Measurements from ENCODE around the gene GRIK2. TPM values are rescaled to one million over a fixed set of nuclear protein-coding genes. Genes with fewer than 3 reads are reported as not detected.

Gene GRIK2
- total and polyA plus RNA-seq, 2 donors (not counting 3 experiments of a cell fraction or from before 2014, with no cell fraction given) = not detected

DNA sequence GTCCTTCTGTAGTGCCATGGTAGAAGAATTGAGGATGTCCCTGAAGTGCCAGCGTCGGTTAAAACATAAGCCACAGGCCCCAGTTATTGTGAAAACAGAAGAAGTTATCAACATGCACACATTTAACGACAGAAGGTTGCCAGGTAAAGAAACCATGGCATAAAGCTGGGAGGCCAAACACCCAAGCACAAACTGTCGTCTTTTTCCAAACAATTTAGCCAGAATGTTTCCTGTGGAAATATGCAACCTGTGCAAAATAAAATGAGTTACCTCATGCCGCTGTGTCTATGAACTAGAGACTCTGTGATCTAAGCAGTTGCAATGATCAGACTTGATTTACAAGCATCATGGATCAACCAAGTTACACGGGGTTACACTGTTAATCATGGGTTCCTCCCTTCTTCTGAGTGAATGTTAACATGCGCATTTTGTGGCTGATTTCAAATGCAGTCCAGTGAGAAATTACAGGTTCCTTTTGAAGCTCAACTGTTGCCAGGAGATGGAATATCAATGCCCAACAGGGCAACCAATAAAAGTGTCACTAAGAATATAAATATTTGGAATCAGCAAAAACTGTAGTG lies 674.9 kb downstream of the GRIK2 start:
- CTCF ChIA-PET = no interaction called here
- no peak for DNase-seq (ENCODE audit: low read depth, low spot score)
- Histone ChIP-seq H3K9me3 (replicated peaks; ENCODE audit: control insufficient read depth, insufficient read depth, low read length) (no peaks in the 10 kb centered on the region), H3K79me2 (ENCODE audit: control insufficient read depth, insufficient read depth, low read length) (no peaks in the 10 kb centered on the region), H3K4me3 (replicated peaks in 1 of 3; ENCODE audit: insufficient read depth in 1 of 3, low read depth in 1 of 3, low read length in 3 of 3) (no peak overlapping the region), H3K9ac (replicated peaks; ENCODE audit: extremely low read depth, insufficient read depth, low read length) (no peak overlapping the region), H3K4me1 (ENCODE audit: control insufficient read depth, extremely low read depth, insufficient read depth, low read length) (no peaks in the 10 kb centered on the region), H3K9me1 (replicated peaks; ENCODE audit: control insufficient read depth, extremely low read depth, insufficient read depth, low read length) (no peaks in the 10 kb centered on the region), H3K27me3 (ENCODE audit: control insufficient read depth in 2 of 2, insufficient read depth in 2 of 2, low read length in 2 of 2) (no peaks in the 10 kb centered on the region), H3K27ac (ENCODE audit: insufficient read depth, low read depth, low read length) (no peak overlapping the region), H3K36me3 (ENCODE audit: control insufficient read depth in 2 of 2, extremely low read depth in 1 of 2, insufficient read depth in 2 of 2, low read length in 2 of 2) (no peaks in the 10 kb centered on the region), H4K20me1 (replicated peaks; ENCODE audit: control insufficient read depth, extremely low read depth, insufficient read depth, low read length) (no peaks in the 10 kb centered on the region), H3K4me2 (ENCODE audit: insufficient read depth, low read length) (no peak overlapping the region), H2AFZ (ENCODE audit: low read depth, low read length) (no peak overlapping the region)
- intact Hi-C loops (cut with micrococcal nuclease) = no loop called here
- dilution Hi-C loops (cut with MboI; ENCODE audit: extremely low pct_ligation_motif_present, low sequenced_read_pairs) = no loop called here
- POLR2A ChIA-PET = no interaction called here
- no peak for FAIRE-seq
- no TSS peak for BruUV-seq (replicated peaks)
- TF ChIP-seq MAX (IDR thresholded peaks at IDR 0.05; ENCODE audit: insufficient read depth, insufficient read length) (no peak), POLR2AphosphoS5 (IDR thresholded peaks at IDR 0.05; ENCODE audit: insufficient read depth, low read depth, low read length) (no peak), JUN (IDR thresholded peaks at IDR 0.05; ENCODE audit: borderline replicate concordance, insufficient read depth, insufficient read length, low read depth) (no peak)

DNA sequence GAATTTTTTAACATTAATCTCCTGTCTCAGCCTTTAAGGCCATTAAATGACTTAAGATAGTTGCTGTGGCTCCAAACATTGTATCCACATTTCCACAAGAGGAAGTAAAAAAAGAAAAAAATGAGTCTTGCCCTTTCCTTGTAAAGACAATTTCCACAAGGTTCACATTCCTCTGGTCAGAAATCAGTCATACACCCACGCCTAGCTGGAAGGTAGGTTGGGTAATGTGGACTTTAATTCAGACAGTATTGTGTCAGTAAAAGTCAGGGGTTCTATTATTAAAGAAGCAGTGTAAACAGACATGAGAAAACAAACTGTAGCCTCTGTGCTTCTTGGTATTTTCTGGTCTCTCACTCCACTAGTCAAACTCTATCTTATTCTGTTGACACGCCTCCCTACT lies 682.0 kb downstream of the GRIK2 start:
- DNase-seq (ENCODE audit: low read depth, low spot score) (no peak), FAIRE-seq (no peak)
- no peaks in the 10 kb centered on the region for H3K9me1 ChIP-seq (replicated peaks; ENCODE audit: control insufficient read depth, extremely low read depth, insufficient read depth, low read length)
- H3K79me2 ChIP-seq (ENCODE audit: control insufficient read depth, insufficient read depth, low read length) = no peaks in the 10 kb centered on the region
- CTCF ChIA-PET = no interaction called here
- intact Hi-C loops (cut with micrococcal nuclease) (no loop called here), dilution Hi-C loops (cut with MboI; ENCODE audit: extremely low pct_ligation_motif_present, low sequenced_read_pairs) (no loop called here)
- H3K9me3 ChIP-seq (replicated peaks; ENCODE audit: control insufficient read depth, insufficient read depth, low read length) = no peaks in the 10 kb centered on the region
- POLR2A ChIA-PET = no interaction called here
- no peaks in the 10 kb centered on the region for H4K20me1 ChIP-seq (replicated peaks; ENCODE audit: control insufficient read depth, extremely low read depth, insufficient read depth, low read length)
- no peaks in the 10 kb centered on the region for H3K27me3 ChIP-seq (ENCODE audit: control insufficient read depth in 2 of 2, insufficient read depth in 2 of 2, low read length in 2 of 2)
- no peak overlapping the region for H3K4me2 ChIP-seq (ENCODE audit: insufficient read depth, low read length)
- TF ChIP-seq FOS (IDR thresholded peaks at IDR 0.05; ENCODE audit: borderline replicate concordance, insufficient read depth, low read length) (no peak), EZH2 (IDR thresholded peaks at IDR 0.05; ENCODE audit: borderline replicate concordance, low read depth, low read length, severe bottlenecking) (no peak), POLR2AphosphoS5 (IDR thresholded peaks at IDR 0.05; ENCODE audit: insufficient read depth, low read depth, low read length) (no peak), JUN (IDR thresholded peaks at IDR 0.05; ENCODE audit: borderline replicate concordance, insufficient read depth, insufficient read length, low read depth) (no peak), CTCF (IDR thresholded peaks at IDR 0.05; ENCODE audit: extremely low read depth in 1 of 2, insufficient read depth in 1 of 2, low read depth in 1 of 2, low read length in 2 of 2) (no peak), MYC (IDR thresholded peaks at IDR 0.05; ENCODE audit: low read depth, low read length) (no peak), GATA2 (IDR thresholded peaks at IDR 0.05; ENCODE audit: insufficient read depth, insufficient read length, low read depth, low read length) (no peak)
- no TSS peak for BruUV-seq (replicated peaks)
- no peak overlapping the region for H3K27ac ChIP-seq (ENCODE audit: insufficient read depth, low read depth, low read length)
- no peaks in the 10 kb centered on the region for H3K36me3 ChIP-seq (ENCODE audit: control insufficient read depth in 2 of 2, extremely low read depth in 1 of 2, insufficient read depth in 2 of 2, low read length in 2 of 2)
- no peak overlapping the region for H3K9ac ChIP-seq (replicated peaks; ENCODE audit: extremely low read depth, insufficient read depth, low read length)
- no peak overlapping the region for H3K4me3 ChIP-seq (replicated peaks in 1 of 3; ENCODE audit: insufficient read depth in 1 of 3, low read depth in 1 of 3, low read length in 3 of 3)
- no peak overlapping the region for H2AFZ ChIP-seq (ENCODE audit: low read depth, low read length)
- H3K4me1 ChIP-seq (ENCODE audit: control insufficient read depth, extremely low read depth, insufficient read depth, low read length) = no peaks in the 10 kb centered on the region

All from endothelial cell of umbilical vein (primary cell).